ENCODE data around the gene CNPY3.

The CNPY3 gene

DNA sequence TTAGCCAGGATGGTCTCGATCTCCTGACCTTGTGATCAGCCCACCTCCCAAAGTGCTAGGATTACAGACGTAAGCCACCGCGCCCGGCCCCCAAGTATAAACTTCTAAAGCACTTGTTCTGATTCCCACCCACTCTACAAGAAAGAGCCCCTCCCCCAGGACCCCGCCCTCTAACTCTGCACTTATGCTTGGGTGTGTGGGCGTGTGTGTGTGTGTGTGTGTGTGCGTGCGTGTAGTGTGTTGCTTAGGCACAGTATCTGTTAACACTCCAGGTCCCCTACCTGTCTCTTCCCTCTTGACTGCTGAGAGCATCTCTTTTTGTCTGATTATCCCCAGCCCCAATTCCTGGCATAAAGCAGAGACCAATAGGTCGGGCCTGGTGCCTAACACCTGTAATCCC, 19.4 kb upstream of the CNPY3 start:
- no peak overlapping the region for H3K4me3 ChIP-seq (ENCODE audit: low read depth, low read length)
- TF ChIP-seq, protein P1, sequence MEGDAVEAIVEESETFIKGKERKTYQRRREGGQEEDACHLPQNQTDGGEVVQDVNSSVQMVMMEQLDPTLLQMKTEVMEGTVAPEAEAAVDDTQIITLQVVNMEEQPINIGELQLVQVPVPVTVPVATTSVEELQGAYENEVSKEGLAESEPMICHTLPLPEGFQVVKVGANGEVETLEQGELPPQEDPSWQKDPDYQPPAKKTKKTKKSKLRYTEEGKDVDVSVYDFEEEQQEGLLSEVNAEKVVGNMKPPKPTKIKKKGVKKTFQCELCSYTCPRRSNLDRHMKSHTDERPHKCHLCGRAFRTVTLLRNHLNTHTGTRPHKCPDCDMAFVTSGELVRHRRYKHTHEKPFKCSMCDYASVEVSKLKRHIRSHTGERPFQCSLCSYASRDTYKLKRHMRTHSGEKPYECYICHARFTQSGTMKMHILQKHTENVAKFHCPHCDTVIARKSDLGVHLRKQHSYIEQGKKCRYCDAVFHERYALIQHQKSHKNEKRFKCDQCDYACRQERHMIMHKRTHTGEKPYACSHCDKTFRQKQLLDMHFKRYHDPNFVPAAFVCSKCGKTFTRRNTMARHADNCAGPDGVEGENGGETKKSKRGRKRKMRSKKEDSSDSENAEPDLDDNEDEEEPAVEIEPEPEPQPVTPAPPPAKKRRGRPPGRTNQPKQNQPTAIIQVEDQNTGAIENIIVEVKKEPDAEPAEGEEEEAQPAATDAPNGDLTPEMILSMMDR (IDR thresholded peaks at IDR 0.05; ENCODE audit: borderline replicate concordance, insufficient read depth, low read depth, low read length), result no peak

DNA sequence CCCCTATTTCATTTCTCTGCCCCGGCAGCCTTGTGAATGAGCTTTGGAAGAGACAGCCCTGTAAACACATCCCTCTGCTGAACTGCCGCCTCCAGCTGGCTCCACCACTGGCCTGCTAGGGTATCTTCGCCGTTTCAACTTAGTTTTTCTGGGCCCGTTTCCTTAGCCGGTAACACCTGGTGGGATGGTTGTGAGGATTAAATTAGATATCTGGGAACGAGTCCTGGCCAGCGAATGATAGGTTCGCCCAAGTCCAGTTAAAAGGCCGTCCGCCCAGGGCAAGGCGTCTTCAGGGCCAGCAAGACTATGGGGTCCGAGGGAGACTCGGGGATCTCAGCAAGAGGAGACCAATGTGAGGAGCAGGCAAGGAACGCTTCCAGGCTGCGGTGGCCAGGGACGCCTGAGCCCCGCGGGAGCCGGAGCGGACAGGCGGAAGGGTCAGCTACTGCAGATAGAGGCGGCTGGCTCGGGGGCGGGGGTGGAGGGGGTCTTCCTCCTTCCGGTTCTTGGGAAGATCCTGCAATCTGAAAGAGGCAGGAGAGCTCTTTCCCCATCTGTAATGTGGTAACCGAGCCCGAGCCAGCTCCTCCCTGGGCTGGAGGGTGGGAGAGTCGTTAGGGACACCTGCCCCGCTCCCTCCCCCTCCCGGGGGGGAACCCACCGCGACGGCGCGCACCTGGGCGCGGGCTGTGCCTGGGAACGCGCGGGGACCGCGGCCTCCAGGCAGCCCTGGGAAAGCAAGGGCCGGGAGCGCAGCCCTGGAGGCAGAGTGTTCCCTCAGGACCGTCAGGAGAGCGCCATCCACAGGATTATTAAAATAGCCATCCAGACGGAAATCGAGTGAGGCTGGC, 17.9 kb upstream of the CNPY3 start:
- H3K4me3 ChIP-seq (ENCODE audit: low read depth, low read length), result no peak overlapping the region
- TF ChIP-seq, protein P1 (IDR thresholded peaks at IDR 0.05; ENCODE audit: borderline replicate concordance, insufficient read depth, low read depth, low read length), result no peak

DNA sequence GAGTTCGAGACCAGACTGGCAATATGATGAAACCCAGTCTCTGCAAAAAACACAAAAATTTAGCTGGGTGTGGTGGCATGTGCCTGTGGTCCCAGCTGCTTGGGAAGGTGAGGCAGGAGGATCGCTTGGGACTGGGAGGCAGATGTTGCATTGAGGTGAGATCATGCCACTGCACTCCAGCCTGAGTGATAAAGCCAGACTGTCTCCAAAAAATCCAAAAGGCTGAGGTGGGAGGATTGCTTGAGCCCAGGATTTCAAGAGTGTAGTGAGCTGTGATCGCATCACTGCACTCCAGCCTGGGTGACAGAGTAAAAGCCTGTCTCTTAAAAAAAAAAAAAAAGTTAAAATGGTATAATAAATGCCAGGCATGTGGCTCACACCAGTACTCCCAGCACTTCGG, 14.7 kb upstream of the CNPY3 start:
- no peak overlapping the region for H3K4me3 ChIP-seq (ENCODE audit: low read depth, low read length)
- TF ChIP-seq, protein P1 (IDR thresholded peaks at IDR 0.05; ENCODE audit: borderline replicate concordance, insufficient read depth, low read depth, low read length), result no peak

DNA sequence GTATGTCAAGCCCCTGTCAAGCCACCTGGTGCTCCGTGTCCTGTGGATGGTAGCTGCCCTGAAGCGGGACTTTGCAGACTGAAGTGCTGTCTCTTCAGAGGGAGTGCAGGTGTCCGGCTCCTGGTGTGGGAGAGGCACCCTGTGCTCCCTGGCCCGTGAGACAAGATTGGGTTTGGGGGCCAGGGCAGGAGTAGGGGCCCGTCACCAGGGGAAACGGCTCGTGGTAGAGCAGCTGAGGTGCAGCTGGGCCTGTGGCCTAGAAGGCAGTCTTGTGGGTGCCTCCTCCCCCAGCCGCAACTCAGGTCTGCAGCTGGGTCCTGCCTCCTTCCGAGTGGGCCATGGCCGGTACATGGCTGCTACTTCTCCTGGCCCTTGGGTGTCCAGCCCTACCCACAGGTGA, 13.5 kb upstream of the CNPY3 start, which contains the start of gene PTCRA:
PTCRA (plus strand) TSS at position 322 of the 400 bp plus-strand sequence; CDS start at position 339, 17 bp downstream.
- TF ChIP-seq, protein P1 (IDR thresholded peaks at IDR 0.05; ENCODE audit: borderline replicate concordance, insufficient read depth, low read depth, low read length), result no peak
- no peak within 1 kb of the TSS for H3K4me3 ChIP-seq (ENCODE audit: low read depth, low read length)

DNA sequence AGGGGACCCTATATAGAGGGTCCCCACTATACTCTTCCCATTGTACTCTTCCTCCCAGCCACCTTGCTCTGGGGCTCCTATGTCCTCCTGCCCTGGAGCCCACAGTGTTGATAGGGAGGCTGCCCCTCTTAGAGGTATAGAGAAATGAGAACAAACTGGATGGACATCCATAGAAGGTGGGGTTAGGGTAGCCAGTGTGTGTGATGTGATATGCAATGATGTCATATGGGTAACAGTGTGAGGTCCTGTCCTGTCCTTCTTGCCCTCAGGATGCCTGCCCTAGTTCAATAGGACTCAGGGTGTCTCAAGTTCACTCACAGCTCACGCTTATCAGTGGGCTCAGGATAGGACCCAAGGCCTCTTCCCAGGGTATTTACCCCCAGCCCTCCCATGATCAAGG, 13.0 kb upstream of the CNPY3 start:
- H3K4me3 ChIP-seq (ENCODE audit: low read depth, low read length), result no peak overlapping the region
- TF ChIP-seq, protein P1 (IDR thresholded peaks at IDR 0.05; ENCODE audit: borderline replicate concordance, insufficient read depth, low read depth, low read length), result no peak

DNA sequence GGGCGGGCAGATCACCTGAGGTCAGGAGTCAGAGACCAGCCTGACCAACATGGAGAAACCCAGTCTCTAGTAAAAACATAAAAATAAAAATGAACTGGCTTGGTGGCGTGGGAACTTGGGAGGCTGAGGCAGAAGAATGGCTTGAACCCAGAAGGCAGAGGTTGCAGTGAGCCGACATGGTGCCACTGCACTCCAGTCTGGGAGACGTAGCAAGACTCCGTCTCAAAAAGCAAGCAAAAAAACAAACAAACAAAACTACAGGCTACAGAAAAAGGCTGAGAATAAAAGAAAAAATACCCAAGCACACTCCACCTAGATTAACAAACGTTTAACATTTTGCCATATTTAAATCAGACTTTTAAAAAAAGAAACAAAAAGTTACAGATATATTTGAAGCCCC, 7.5 kb upstream of the CNPY3 start:
- H3K4me3 ChIP-seq (ENCODE audit: low read depth, low read length), result no peak overlapping the region
- TF ChIP-seq, protein P1 (IDR thresholded peaks at IDR 0.05; ENCODE audit: borderline replicate concordance, insufficient read depth, low read depth, low read length), result no peak

DNA sequence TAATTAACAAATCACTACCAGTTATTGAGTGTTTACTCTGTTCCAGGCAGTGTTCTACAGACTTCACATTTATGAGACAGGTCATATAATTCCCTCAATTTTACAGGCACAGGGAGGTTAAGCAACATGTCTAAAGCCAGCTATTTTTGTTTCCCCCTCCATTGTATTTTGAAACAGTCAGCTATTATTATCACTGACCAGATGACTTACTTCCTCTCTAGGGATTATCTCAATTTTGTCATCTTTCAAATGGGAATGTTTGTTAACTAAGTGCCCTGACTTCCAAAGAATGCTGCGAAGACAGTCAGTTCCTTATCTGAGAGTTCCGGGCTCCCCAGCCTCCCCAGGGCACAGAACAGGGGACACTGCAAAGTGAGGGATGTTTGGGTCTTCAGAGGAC, 5.6 kb upstream of the CNPY3 start:
- TF ChIP-seq, protein P1 (IDR thresholded peaks at IDR 0.05; ENCODE audit: borderline replicate concordance, insufficient read depth, low read depth, low read length), result no peak
- no peak overlapping the region for H3K4me3 ChIP-seq (ENCODE audit: low read depth, low read length)

Measured in GM12875 (cell line).